Chondrocyte (in vitro differentiated cells): Measurements from ENCODE around the gene DOCK2. TPM values are rescaled to one million over a fixed set of nuclear protein-coding genes. Genes with fewer than 3 reads are reported as not detected.

ENCODE experiments used
- DNase-seq: peaks from one replicate; pipeline ENCODE4 v3.0.0; 2021; ENCODE audit warnings: mixed read lengths, low spot score
- H3K27ac Mint-ChIP-seq: one replicate; pipeline ENCODE4 v1.8.0; 2021; ENCODE audit warnings: mild to moderate bottlenecking, moderate library complexity, mixed read lengths; ENCODE audit not compliant: unreplicated experiment
- H3K27me3 Mint-ChIP-seq: 2 replicates; pipeline ENCODE4 v1.8.0; 2021; ENCODE audit warnings: low read depth, mixed read lengths
- H3K36me3 Mint-ChIP-seq: 2 replicates; pipeline ENCODE4 v1.8.0; 2021; ENCODE audit warnings: low read depth, mixed read lengths
- H3K4me1 Mint-ChIP-seq: 2 replicates; pipeline ENCODE4 v1.8.0; 2021; ENCODE audit warnings: low read depth, mild to moderate bottlenecking, mixed read lengths
- H3K4me3 Mint-ChIP-seq: one replicate; pipeline ENCODE4 v1.8.0; 2021; ENCODE audit warnings: mild to moderate bottlenecking, moderate library complexity, mixed read lengths; ENCODE audit not compliant: unreplicated experiment
- H3K9me3 Mint-ChIP-seq: 2 replicates; pipeline ENCODE4 v1.8.0; 2021; ENCODE audit warnings: low read depth, mixed read lengths
- total RNA-seq: library from RNA; stranded (reverse); gene quantifications from 3 replicates; pipeline ENCODE4 v1.2.1, GENCODE V29; 2021
- TF ChIP-seq, protein P1 (sequence below): fragments of 200-600 bp; sonication (generic); IDR thresholded peaks from 2 replicates; pipeline ENCODE4 v1.5.0; 2021; ENCODE audit warnings: antibody characterized with exemption, mild to moderate bottlenecking, moderate library complexity

The DOCK2 gene
- total RNA-seq, 1 donor from 2014 or later: 3.1 TPM

DNA sequence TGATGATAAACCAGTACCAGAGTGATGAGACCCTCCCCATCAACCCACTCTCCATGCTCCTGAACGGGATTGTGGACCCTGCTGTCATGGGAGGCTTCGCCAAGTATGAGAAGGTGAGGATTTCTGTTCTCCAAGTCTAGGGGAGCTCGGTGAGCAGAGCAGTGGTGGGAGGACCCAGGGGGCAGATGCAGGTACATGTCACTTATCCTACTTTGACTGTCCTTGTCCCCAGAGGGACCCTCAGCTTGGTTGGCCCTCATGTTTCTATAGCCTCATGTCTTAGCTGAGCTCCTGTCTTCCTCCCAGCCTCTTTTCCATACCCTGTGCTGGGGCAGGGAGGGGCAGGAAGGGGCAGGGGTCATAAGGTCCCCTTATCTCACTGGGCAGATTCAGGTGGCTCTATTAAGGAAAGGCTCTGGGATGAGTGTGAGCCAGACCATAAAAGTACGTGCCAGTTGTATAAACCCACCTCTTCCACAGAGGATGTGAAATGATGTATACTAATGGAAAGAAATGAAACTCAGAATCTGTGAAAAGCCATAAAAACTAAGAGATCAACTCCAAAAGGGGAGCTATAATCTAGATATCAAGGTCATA, 430.6 kb downstream of the DOCK2 start:
- TF ChIP-seq, protein P1, sequence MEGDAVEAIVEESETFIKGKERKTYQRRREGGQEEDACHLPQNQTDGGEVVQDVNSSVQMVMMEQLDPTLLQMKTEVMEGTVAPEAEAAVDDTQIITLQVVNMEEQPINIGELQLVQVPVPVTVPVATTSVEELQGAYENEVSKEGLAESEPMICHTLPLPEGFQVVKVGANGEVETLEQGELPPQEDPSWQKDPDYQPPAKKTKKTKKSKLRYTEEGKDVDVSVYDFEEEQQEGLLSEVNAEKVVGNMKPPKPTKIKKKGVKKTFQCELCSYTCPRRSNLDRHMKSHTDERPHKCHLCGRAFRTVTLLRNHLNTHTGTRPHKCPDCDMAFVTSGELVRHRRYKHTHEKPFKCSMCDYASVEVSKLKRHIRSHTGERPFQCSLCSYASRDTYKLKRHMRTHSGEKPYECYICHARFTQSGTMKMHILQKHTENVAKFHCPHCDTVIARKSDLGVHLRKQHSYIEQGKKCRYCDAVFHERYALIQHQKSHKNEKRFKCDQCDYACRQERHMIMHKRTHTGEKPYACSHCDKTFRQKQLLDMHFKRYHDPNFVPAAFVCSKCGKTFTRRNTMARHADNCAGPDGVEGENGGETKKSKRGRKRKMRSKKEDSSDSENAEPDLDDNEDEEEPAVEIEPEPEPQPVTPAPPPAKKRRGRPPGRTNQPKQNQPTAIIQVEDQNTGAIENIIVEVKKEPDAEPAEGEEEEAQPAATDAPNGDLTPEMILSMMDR: no peak
- Mint-ChIP-seq H3K36me3 (peaks cover 4% of the 10 kb centered on the region), H3K9me3 (peaks cover 5% of the 10 kb centered on the region), H3K4me1 (no peaks in the 10 kb centered on the region), H3K27ac (no peak overlapping the region), H3K27me3 (peaks cover 4% of the 10 kb centered on the region), H3K4me3 (no peak overlapping the region)
- no peak for DNase-seq

GRCh38 chr5:170069512-170069911, 432.4 kb downstream of the DOCK2 start:
- Mint-ChIP-seq H3K27me3 (peaks cover 2% of the 10 kb centered on the region), H3K36me3 (peaks cover under 1% of the 10 kb centered on the region), H3K4me3 (no peak overlapping the region), H3K9me3 (peaks cover 5% of the 10 kb centered on the region), H3K4me1 (no peaks in the 10 kb centered on the region), H3K27ac (no peak overlapping the region)
- TF ChIP-seq, protein P1: no peak
- DNase-seq: no peak

- Mint-ChIP-seq H3K27ac (no peak overlapping the region), H3K9me3 (no peaks in the 10 kb centered on the region), H3K36me3 (peaks cover 1% of the 10 kb centered on the region), H3K4me3 (no peak overlapping the region), H3K27me3 (peaks cover 10% of the 10 kb centered on the region), H3K4me1 (no peaks in the 10 kb centered on the region)
- TF ChIP-seq, protein P1: peak; percentile 89
- DNase-seq: no peak
Measured at GRCh38 chr5:170070556-170071412, 433.7 kb downstream of the DOCK2 start.

DNA sequence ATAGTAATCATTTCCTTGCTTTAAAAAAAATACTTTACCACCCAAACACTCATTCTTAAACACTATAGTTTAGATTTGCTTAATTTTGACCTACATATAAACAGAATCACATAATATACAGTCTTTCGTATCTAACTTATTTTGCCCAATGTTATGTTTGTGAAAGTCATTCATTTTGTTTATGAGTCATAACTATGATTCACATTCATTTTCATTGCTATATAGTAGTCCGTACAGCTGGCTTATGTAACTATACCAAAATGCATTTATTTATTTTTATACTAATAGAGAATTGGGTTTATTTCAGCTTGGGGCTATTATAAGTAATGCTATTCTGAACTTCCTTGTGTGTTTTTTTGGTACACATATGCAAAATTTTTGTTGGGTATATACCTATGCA, 434.7 kb downstream of the DOCK2 start:
- DNase-seq: no peak
- no peaks in the 10 kb centered on the region for H3K9me3 Mint-ChIP-seq
- no peaks in the 10 kb centered on the region for H3K4me1 Mint-ChIP-seq
- H3K27me3 Mint-ChIP-seq: peaks cover 10% of the 10 kb centered on the region
- no peak overlapping the region for H3K4me3 Mint-ChIP-seq
- peaks cover 1% of the 10 kb centered on the region for H3K36me3 Mint-ChIP-seq
- TF ChIP-seq, protein P1: no peak
- no peak overlapping the region for H3K27ac Mint-ChIP-seq

- H3K4me3 Mint-ChIP-seq: no peak overlapping the region
- H3K36me3 Mint-ChIP-seq: peaks cover 1% of the 10 kb centered on the region
- no peaks in the 10 kb centered on the region for H3K4me1 Mint-ChIP-seq
- no peaks in the 10 kb centered on the region for H3K9me3 Mint-ChIP-seq
- TF ChIP-seq, protein P1: no peak
- H3K27ac Mint-ChIP-seq: no peak overlapping the region
- no peak for DNase-seq
- H3K27me3 Mint-ChIP-seq: peaks cover 15% of the 10 kb centered on the region
Measured at GRCh38 chr5:170075696-170076095, 438.6 kb downstream of the DOCK2 start.
